SJSA1 (cell line): ENCODE results near the gene FXYD7. TPM values are rescaled to one million over a fixed set of nuclear protein-coding genes. Genes with fewer than 3 reads are reported as not detected.
"Not testable (repeated sequence)": the region's sequence is repeated elsewhere in the genome, so short reads cannot be mapped to it uniquely, and the experiment has no call there.

Experiments used
- DNase-seq, 2 experiments: peaks; one replicate each; pipeline ENCODE4 v3.0.0-alpha.2; 2015 to 2020; ENCODE audit warnings: low spot score in 2 of 2, low read depth in 1 of 2
- H3K27ac ChIP-seq: fragments of 250-450 bp; sonication (Bioruptor Pico); 2 replicates; pipeline ENCODE4 v1.5.1; 2020; ENCODE audit warnings: mild to moderate bottlenecking, moderate library complexity
- H3K27me3 ChIP-seq: fragments of 250-450 bp; sonication (Bioruptor Pico); replicated peaks from 2 replicates; pipeline ENCODE4 v1.5.1; 2020; ENCODE audit warnings: mild to moderate bottlenecking, moderate library complexity
- H3K36me3 ChIP-seq: fragments of 250-450 bp; sonication (Bioruptor Pico); 2 replicates; pipeline ENCODE4 v1.5.1; 2020; ENCODE audit warnings: mild to moderate bottlenecking
- H3K4me1 ChIP-seq: fragments of 250-450 bp; sonication (Bioruptor Pico); replicated peaks from 2 replicates; pipeline ENCODE4 v1.6.1; 2021; ENCODE audit warnings: mild to moderate bottlenecking
- H3K4me3 ChIP-seq: fragments of 250-450 bp; sonication (Bioruptor Pico); 2 replicates; pipeline ENCODE4 v1.5.1; 2020; ENCODE audit warnings: mild to moderate bottlenecking
- H3K9me3 ChIP-seq: fragments of 250-450 bp; sonication (Bioruptor Pico); replicated peaks from 2 replicates; pipeline ENCODE4 v1.5.1; 2020; ENCODE audit warnings: mild to moderate bottlenecking
- total RNA-seq: library from RNA; depleted of rRNA; stranded (reverse); fragments of >200 nt; shearing (Covaris generic); gene quantifications from 2 replicates; pipeline ENCODE4 v1.2.3, GENCODE V29; 2014

Gene FXYD7
- total RNA-seq, 1 experiment from 2014 or later: not detected

GRCh38 chr19:35127871-35128270 is 15.2 kb upstream of the FXYD7 start:
- Histone ChIP-seq H3K36me3 (no peaks in the 10 kb centered on the region), H3K27me3 (no peaks in the 10 kb centered on the region), H3K4me1 (peaks cover 12% of the 10 kb centered on the region), H3K27ac (no peak overlapping the region), H3K9me3 (no peaks in the 10 kb centered on the region), H3K4me3 (no peak overlapping the region)
- DNase-seq: no peak

GRCh38 chr19:35128398-35129057 is 14.5 kb upstream of the FXYD7 start:
- H3K4me3 ChIP-seq: no peak overlapping the region
- H3K9me3 ChIP-seq: no peaks in the 10 kb centered on the region

GRCh38 chr19:35129724-35130274 is 13.3 kb upstream of the FXYD7 start:
- DNase-seq, H3K9me3 ChIP-seq, H3K4me1 ChIP-seq, H3K27me3 ChIP-seq, H3K4me3 ChIP-seq, H3K27ac ChIP-seq, H3K36me3 ChIP-seq: not testable (repeated sequence)

More at GRCh38 chr19:35128398-35129057, 14.5 kb upstream of the FXYD7 start:
- Histone ChIP-seq H3K27me3 (no peaks in the 10 kb centered on the region), H3K27ac (no peak overlapping the region), H3K4me1 (peaks cover 12% of the 10 kb centered on the region), H3K36me3 (no peaks in the 10 kb centered on the region)
- DNase-seq: no peak

- Histone ChIP-seq H3K27ac (no peak overlapping the region), H3K4me1 (no peaks in the 10 kb centered on the region), H3K36me3 (no peaks in the 10 kb centered on the region), H3K27me3 (no peaks in the 10 kb centered on the region), H3K4me3 (no peak overlapping the region), H3K9me3 (no peaks in the 10 kb centered on the region)
- DNase-seq: no peak
Measured at GRCh38 chr19:35130761-35131720, 12.0 kb upstream of the FXYD7 start.

- no peak overlapping the region for H3K27ac ChIP-seq
- H3K4me1 ChIP-seq: no peaks in the 10 kb centered on the region
- H3K36me3 ChIP-seq: no peaks in the 10 kb centered on the region
- H3K4me3 ChIP-seq: no peak overlapping the region
- no peak for DNase-seq
- H3K9me3 ChIP-seq: no peaks in the 10 kb centered on the region
- H3K27me3 ChIP-seq: peaks cover 6% of the 10 kb centered on the region; the same call in 1 of the 2 replicates
Measured at GRCh38 chr19:35132254-35132653, 10.8 kb upstream of the FXYD7 start.

GRCh38 chr19:35133826-35134225 is 9.2 kb upstream of the FXYD7 start:
- H3K27ac ChIP-seq: no peak overlapping the region
- no peaks in the 10 kb centered on the region for H3K4me1 ChIP-seq
- H3K27me3 ChIP-seq: peaks cover 13% of the 10 kb centered on the region
- H3K36me3 ChIP-seq: no peaks in the 10 kb centered on the region
- no peak overlapping the region for H3K4me3 ChIP-seq
- DNase-seq: no peak
- H3K9me3 ChIP-seq: no peaks in the 10 kb centered on the region

GRCh38 chr19:35134601-35135242 is 8.3 kb upstream of the FXYD7 start, which contains the start of gene LGI4:
LGI4 (minus strand) TSS chr19:35135059; CDS start chr19:35134680, 379 bp downstream.
- H3K27ac ChIP-seq: no peak within 1 kb of the TSS
- DNase-seq: no peak
- H3K27me3 ChIP-seq: peaks cover 13% of the 10 kb centered on the region
- no peak within 1 kb of the TSS for H3K4me3 ChIP-seq
- no peaks in the 10 kb centered on the region for H3K9me3 ChIP-seq
- H3K36me3 ChIP-seq: no peaks in the 10 kb centered on the region
- H3K4me1 ChIP-seq: no peaks in the 10 kb centered on the region

GRCh38 chr19:35135389-35135909 is 7.6 kb upstream of the FXYD7 start:
- no peak overlapping the region for H3K4me3 ChIP-seq
- DNase-seq: peak; percentile 44 to 68
- H3K9me3 ChIP-seq: no peaks in the 10 kb centered on the region
- H3K4me1 ChIP-seq: no peaks in the 10 kb centered on the region
- H3K36me3 ChIP-seq: no peaks in the 10 kb centered on the region
- H3K27me3 ChIP-seq: peaks cover 13% of the 10 kb centered on the region
- H3K27ac ChIP-seq: no peak overlapping the region

- Histone ChIP-seq H3K36me3 (no peaks in the 10 kb centered on the region), H3K27ac (no peak overlapping the region), H3K4me1 (no peaks in the 10 kb centered on the region), H3K27me3 (peaks cover 13% of the 10 kb centered on the region), H3K4me3 (no peak overlapping the region), H3K9me3 (no peaks in the 10 kb centered on the region)
- no peak for DNase-seq
Measured at GRCh38 chr19:35136231-35136630, 6.8 kb upstream of the FXYD7 start.

- Histone ChIP-seq H3K9me3 (0 out of 2 replicates have a peak, but pooled peaks cover 5% of the 10 kb centered on the region), H3K36me3 (no peaks in the 10 kb centered on the region), H3K4me3 (no peak overlapping the region), H3K27ac (no peak overlapping the region), H3K4me1 (no peaks in the 10 kb centered on the region), H3K27me3 (peaks cover 21% of the 10 kb centered on the region)
- DNase-seq: no peak
Measured at GRCh38 chr19:35136977-35137702, 5.9 kb upstream of the FXYD7 start.

GRCh38 chr19:35138305-35138892 is 4.7 kb upstream of the FXYD7 start, which contains the start of gene FXYD1:
FXYD1 (plus strand) TSS chr19:35138824; CDS start chr19:35140080, 1,256 bp downstream.
- H3K4me3 ChIP-seq: no peak within 1 kb of the TSS
- no peak for DNase-seq

GRCh38 chr19:35140207-35140961 is 2.7 kb upstream of the FXYD7 start:
- DNase-seq: no peak
- Histone ChIP-seq H3K36me3 (no peaks in the 10 kb centered on the region), H3K27me3 (peaks cover 36% of the 10 kb centered on the region), H3K9me3 (0 out of 2 replicates have a peak, but pooled peaks cover 5% of the 10 kb centered on the region), H3K4me1 (no peaks in the 10 kb centered on the region), H3K4me3 (no peak overlapping the region), H3K27ac (no peak overlapping the region)

More at GRCh38 chr19:35138305-35138892, 4.7 kb upstream of the FXYD7 start, which contains the start of gene FXYD1:
- no peaks in the 10 kb centered on the region for H3K4me1 ChIP-seq
- 0 out of 2 replicates have a peak, but pooled peaks cover 5% of the 10 kb centered on the region for H3K9me3 ChIP-seq
- H3K36me3 ChIP-seq: no peaks in the 10 kb centered on the region
- no peak within 1 kb of the TSS for H3K27ac ChIP-seq
- H3K27me3 ChIP-seq: peaks cover 28% of the 10 kb centered on the region
